Retinal pigment epithelial cell (primary cell): ENCODE measurements around the gene POSTN.

ENCODE experiments used
- DNase-seq: peaks from one replicate; pipeline ENCODE4 v3.0.0-alpha.2; 2010; ENCODE audit warnings: low read depth
- H3K4me3 ChIP-seq: 2 replicates; pipeline ENCODE4 v1.5.1; 2011; ENCODE audit warnings: mild to moderate bottlenecking, low read length, control low read depth, moderate library complexity
- TF ChIP-seq, protein P1 (sequence below): conservative IDR thresholded peaks from 2 replicates; pipeline ENCODE4 v1.5.1; 2011; ENCODE audit warnings: low read depth, low read length, control low read depth, inconsistent platforms

Gene POSTN, protein sequence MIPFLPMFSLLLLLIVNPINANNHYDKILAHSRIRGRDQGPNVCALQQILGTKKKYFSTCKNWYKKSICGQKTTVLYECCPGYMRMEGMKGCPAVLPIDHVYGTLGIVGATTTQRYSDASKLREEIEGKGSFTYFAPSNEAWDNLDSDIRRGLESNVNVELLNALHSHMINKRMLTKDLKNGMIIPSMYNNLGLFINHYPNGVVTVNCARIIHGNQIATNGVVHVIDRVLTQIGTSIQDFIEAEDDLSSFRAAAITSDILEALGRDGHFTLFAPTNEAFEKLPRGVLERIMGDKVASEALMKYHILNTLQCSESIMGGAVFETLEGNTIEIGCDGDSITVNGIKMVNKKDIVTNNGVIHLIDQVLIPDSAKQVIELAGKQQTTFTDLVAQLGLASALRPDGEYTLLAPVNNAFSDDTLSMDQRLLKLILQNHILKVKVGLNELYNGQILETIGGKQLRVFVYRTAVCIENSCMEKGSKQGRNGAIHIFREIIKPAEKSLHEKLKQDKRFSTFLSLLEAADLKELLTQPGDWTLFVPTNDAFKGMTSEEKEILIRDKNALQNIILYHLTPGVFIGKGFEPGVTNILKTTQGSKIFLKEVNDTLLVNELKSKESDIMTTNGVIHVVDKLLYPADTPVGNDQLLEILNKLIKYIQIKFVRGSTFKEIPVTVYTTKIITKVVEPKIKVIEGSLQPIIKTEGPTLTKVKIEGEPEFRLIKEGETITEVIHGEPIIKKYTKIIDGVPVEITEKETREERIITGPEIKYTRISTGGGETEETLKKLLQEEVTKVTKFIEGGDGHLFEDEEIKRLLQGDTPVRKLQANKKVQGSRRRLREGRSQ

DNA sequence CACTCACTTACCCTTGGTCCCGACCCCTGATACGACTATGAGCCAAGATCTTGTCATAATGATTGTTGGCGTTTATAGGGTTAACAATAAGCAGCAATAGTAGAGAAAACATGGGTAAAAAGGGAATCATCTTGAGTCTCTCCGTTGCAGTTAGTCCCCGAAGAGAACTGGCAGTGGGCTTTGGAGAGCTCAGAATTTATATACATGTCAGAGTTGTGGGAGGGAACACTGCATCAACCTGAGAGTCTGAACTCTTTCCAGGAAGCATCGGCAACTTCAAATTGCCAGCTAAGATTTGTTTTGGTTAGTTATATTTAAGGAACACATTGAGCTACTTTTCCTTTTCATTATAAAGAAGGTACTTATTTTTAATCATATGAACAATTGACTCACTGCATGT is at the start of gene POSTN:
Gene POSTN (minus strand): TSS at position 172 of the 400 bp plus-strand sequence. CDS start 42 bp downstream, at position 130.
- H3K4me3 ChIP-seq, result peak within 1 kb of the TSS; percentile 34
- DNase-seq, result no peak
- TF ChIP-seq, protein P1, sequence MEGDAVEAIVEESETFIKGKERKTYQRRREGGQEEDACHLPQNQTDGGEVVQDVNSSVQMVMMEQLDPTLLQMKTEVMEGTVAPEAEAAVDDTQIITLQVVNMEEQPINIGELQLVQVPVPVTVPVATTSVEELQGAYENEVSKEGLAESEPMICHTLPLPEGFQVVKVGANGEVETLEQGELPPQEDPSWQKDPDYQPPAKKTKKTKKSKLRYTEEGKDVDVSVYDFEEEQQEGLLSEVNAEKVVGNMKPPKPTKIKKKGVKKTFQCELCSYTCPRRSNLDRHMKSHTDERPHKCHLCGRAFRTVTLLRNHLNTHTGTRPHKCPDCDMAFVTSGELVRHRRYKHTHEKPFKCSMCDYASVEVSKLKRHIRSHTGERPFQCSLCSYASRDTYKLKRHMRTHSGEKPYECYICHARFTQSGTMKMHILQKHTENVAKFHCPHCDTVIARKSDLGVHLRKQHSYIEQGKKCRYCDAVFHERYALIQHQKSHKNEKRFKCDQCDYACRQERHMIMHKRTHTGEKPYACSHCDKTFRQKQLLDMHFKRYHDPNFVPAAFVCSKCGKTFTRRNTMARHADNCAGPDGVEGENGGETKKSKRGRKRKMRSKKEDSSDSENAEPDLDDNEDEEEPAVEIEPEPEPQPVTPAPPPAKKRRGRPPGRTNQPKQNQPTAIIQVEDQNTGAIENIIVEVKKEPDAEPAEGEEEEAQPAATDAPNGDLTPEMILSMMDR, result no peak

DNA sequence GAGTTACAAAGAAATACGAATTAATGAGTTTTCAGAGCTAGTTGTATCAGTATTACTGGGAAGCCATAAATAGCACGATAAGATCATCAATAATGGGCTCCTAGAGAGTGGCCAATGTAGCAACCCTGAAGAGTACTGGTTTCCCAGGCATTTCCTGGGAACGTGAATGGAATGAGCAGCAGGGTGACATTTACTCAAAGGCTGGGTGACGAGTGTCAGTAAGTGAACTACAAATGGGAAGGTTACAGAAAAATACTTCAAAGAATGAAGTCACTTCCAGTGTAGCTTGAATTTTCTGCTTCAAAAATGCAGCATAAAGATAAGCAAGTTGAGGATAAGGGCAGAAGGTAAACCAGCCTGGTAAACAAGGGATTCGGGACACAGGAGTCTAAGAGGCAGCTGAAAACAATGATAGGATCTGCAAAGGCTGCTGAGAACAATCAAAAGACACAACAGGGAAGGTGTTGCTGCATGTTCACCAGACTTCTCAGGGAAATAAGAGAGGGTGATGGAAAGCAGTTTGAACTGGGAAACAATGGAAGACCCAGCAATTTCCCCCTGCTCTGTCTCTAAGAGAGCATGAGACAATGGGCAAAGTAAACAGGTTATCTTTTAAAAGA is 48.6 kb upstream of the POSTN start:
- TF ChIP-seq, protein P1, result no peak
- no peak overlapping the region for H3K4me3 ChIP-seq
- no peak for DNase-seq

DNA sequence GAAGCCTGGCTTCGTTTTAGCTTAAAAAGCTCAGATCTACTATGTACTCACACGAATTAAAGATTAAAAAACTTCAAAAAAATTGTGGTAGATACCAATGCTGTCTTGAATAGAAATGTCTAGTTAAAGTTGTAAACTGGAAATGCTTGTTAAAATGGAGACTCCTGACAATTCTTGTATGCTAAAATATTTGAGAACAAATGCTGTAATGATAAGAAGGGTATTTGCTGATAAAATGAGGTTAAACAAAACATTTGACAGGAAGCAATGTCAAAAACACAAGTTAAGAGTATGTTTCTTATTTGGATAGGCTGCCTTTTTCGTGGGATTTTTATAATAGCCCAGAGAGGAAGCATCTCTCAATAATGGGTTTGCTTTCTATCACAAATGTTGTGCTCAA is 48.0 kb upstream of the POSTN start:
- H3K4me3 ChIP-seq, result no peak overlapping the region
- TF ChIP-seq, protein P1, result no peak
- DNase-seq, result no peak

DNA sequence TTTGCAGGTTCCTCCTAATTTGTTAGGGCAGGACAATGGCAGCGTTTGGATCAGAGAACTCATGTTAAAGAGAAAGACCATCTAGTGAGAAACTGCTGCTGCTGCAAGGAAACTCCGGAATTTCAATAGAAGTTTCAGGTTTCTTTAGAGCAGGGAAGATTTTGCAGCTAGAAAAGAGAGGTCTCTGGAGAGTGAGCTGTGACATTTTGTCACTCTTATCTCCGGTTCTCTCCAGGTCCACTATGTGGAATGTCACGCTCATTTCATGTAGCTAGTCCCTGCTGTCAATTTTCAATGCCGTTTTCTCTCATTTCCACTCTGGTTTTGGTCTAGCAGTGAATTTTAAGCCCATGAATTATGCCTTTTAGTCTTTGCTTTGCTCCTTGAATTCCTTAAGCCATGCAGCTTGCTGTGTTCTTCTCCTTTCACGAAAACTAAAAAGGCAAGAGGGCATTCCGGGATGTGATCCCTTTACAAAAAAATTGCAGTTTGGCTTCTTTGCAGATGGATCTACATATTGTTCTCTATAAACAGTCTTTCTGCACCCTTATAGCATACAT is 46.7 kb upstream of the POSTN start:
- TF ChIP-seq, protein P1, result no peak
- DNase-seq, result no peak

DNA sequence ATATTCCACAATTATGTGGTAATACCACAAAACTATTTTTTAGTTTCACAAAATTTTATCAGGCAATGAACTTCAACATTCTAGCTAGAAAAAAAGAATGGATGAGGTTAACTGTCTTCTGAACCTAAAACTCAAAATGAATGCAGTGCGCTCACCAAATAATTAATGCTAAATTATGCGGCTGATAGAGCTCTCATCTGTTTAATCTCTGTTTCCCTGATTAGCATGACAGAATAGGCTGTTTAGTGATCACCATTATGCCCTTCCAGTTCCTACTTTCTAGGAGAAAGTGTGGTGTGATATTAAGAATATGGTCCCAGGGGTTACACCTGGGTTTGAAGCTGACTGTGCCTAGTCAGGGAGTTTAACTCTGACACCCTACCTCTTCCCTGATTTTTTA is 42.8 kb upstream of the POSTN start:
- TF ChIP-seq, protein P1, result no peak
- DNase-seq, result no peak
- H3K4me3 ChIP-seq, result no peak overlapping the region

More for the DNA sequence above, 46.7 kb upstream of the POSTN start:
- H3K4me3 ChIP-seq, result no peak overlapping the region

DNA sequence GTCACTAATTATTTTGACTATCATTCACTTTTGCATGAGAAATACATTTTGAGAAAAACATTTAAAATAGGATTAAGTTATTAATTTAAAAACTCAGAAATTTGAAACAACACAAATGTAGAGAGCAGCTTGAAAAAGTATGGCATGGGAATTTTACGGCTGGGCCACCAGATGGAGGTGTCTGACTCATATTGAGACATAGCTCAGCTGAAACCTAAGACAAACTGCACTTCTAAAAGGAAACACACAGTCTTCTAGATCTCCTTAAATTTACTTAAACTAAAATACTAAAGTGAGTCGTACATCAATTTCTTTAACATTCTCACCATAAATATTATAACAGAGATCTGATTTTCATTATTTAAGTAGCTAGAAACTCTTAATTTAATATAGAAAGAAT is 41.9 kb upstream of the POSTN start:
- H3K4me3 ChIP-seq, result no peak overlapping the region
- DNase-seq, result peak; percentile 47
- TF ChIP-seq, protein P1, result peak; percentile 78
